Jurkat, Clone E6-1 (cell line): ENCODE results near the gene DHRSX.
"Not testable (repeated sequence)": the region's sequence is repeated elsewhere in the genome, so short reads cannot be mapped to it uniquely, and the experiment has no call there.

Experiments used
- DNase-seq: peaks from one replicate; pipeline ENCODE4 v3.0.0-alpha.2; 2011; ENCODE audit warnings: low read depth, low spot score
- H3K4me3 ChIP-seq: 2 replicates; pipeline ENCODE4 v1.5.1; 2011; ENCODE audit warnings: mild to moderate bottlenecking, low read length, control low read depth, moderate library complexity

Gene DHRSX

DNA sequence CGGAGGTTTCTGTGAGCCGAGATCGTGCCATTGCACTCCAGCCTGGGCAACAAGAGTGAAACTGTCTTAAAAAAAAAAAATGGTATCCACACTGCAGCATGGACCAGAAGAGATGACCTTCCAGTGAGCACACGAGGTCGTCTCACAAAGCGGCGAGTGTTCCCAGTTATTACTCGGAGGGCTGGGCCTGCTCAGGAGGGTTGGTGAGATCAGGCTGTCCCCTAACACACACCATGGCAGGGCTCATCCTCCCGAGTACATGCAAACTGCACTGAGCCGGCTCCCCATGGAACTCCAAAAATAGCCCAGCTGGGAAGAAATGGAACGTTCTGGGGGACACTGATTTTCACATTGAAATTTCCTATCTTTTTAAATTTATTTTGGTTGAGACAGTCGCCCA is 19.2 kb downstream of the DHRSX start:
- not testable (repeated sequence) for DNase-seq, H3K4me3 ChIP-seq

DNA sequence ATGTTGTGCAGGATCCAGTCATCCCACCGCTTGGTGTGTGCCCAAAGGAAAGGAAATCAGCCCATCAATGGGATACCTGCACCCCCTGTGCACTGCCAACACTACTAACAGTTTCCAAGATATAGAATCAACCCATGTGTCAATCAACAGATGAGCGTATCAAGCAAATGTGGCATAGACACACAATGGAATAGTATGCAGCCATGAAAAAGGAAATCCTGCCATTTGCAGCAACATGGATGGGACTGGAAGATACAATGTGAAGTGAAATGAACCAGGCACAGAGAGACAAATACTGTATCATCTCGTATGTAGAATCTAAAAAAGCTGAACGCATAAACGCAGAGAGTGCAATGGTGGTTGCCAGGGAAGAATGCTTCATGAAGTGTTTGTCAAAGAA is 20.8 kb downstream of the DHRSX start:
- DNase-seq, H3K4me3 ChIP-seq: not testable (repeated sequence)

DNA sequence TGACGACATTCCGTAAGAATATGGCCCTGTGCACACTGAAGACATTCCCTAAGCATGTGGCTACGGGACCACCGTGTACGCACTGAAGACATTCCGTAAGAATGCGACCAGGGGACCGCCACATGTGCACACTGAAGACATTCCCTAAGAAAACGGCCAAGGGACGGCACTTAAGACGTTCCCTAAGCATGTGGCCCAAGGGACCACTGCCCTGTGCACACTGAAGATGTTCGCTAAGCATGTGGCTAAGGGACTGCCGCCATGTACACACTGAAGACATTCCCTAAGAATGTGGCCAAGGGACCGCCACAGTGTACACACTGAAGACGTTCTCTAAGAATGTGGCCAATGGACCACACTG is 21.4 kb downstream of the DHRSX start:
- no peak overlapping the region for H3K4me3 ChIP-seq
- no peak for DNase-seq

DNA sequence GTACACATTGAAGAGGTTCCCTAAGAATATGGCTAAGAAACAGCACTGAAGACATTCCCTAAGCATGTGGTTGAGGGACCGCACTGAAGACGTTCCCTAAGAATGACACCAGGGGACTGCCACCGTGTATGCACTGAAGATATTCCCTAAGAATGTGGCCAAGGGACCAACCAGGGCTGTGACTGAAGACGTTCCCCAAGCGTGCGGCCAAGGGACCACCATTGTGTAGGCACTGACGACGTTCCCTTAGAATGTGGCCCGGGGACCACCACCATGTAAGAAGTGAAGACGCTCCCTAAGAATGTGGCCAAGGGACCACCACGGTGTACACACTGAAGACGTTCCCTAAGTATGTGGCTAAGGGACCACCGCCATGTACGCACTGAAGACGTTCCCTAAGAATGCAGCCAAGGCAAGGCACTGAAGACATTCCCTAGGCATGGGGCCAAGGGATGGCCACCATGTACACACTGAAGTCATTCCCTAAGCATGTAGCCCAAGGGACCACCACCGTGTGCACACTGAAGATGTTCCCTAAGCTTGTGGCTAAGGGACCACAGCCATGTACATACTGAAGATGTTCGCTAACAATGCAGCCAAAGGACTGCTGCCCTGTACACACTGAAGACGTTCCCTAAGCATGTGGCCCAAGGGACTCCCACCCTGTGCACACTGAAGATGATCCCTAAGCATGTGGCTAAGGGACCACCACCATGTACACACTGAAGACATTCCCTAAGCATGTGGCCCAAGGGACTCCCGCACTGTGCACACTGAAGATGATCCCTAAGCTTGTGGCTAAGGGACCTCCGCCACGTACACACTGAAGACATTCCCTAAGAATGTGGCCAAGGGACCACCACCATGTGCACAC is 22.0 kb downstream of the DHRSX start:
- no peak overlapping the region for H3K4me3 ChIP-seq
- DNase-seq: no peak

DNA sequence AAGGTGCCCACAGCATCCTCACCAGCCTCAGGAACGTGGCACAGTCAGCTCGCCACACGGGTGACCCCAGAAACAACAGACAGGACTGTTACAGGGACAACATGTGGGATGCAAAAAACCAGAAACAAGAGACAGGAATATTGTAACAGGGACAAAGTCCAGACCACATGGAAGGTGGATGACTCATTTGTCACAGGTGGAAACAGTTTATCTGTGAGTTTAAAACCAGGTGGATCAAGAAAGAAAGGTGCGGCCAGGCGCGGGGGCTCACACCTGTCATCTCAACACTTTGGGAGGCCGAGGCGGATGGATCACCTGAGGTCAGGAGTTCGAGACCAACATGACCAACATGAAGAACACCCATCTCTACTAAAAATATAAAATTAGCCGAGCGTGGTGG is 23.5 kb downstream of the DHRSX start:
- DNase-seq, H3K4me3 ChIP-seq: not testable (repeated sequence)

- no peak overlapping the region for H3K4me3 ChIP-seq
- no peak for DNase-seq
Observed at GRCh38 chrX:2474963-2475726, 25.6 kb downstream of the DHRSX start.

- DNase-seq: no peak
- no peak overlapping the region for H3K4me3 ChIP-seq
Observed at GRCh38 chrX:2474280-2474962, 26.4 kb downstream of the DHRSX start.

- not testable (repeated sequence) for H3K4me3 ChIP-seq, DNase-seq
Observed at GRCh38 chrX:2473064-2473463, 27.7 kb downstream of the DHRSX start.

GRCh38 chrX:2471641-2472040 is 29.1 kb downstream of the DHRSX start:
- DNase-seq: no peak
- H3K4me3 ChIP-seq: no peak overlapping the region

DNA sequence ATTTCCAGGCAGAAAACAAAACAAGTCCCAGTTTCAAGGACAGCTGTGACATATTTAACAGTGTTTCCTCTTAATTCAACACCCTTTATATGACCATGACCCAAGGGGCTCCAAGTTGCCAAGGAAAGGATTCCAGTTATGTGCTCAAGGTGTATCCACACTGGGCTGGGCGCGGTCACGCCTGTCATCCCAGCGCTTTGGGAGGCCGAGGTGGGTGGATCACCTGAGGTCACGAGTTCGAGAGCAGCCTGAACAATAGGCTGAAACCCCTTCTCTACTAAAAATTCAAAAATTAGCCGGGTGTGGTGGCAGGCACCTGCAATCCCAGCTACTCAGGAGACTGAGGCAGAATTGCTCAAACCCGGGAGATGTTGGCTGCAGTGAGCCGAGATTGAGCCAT is 29.6 kb downstream of the DHRSX start:
- not testable (repeated sequence) for DNase-seq, H3K4me3 ChIP-seq

- H3K4me3 ChIP-seq, DNase-seq: not testable (repeated sequence)
Observed at GRCh38 chrX:2469852-2470251, 30.9 kb downstream of the DHRSX start.

DNA sequence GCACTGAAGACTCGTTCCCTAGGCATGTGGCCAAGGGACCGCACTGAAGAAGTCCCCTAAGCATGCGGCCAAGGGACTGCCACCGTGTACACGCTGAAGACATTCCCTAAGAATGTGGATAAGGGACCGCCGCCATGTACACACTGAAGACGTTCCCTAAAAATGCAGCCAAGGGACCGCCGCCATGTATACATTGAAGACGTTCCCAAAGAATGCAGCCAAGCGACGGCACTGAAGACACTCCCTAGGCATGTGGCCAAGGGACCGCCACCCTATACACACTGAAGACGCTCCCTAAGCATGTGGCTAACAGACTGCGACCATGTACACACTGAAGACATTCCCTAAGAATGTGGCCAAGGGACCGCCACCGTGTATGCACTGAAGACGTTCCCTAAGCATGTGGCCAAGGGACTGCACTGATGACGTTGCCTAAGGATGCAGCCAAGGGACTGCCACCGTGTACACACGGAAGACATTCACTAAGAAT is 31.5 kb downstream of the DHRSX start:
- H3K4me3 ChIP-seq: no peak overlapping the region
- no peak for DNase-seq

- no peak overlapping the region for H3K4me3 ChIP-seq
- no peak for DNase-seq
Observed at GRCh38 chrX:2468261-2469195, 32.2 kb downstream of the DHRSX start.

- no peak for DNase-seq
- no peak overlapping the region for H3K4me3 ChIP-seq
Observed at GRCh38 chrX:2466876-2467656, 33.7 kb downstream of the DHRSX start.

- H3K4me3 ChIP-seq: no peak overlapping the region
- DNase-seq: peak; percentile 16
Observed at GRCh38 chrX:2464677-2465166, 36.1 kb downstream of the DHRSX start.

- DNase-seq: peak; percentile 46
- no peak overlapping the region for H3K4me3 ChIP-seq
Observed at GRCh38 chrX:2463973-2464676, 36.7 kb downstream of the DHRSX start.

- not testable (repeated sequence) for DNase-seq, H3K4me3 ChIP-seq
Observed at GRCh38 chrX:2463481-2463880, 37.3 kb downstream of the DHRSX start.
